ENCODE results near the gene HAUS8.
"Not testable (repeated sequence)": the region's sequence is repeated elsewhere in the genome, so short reads cannot be mapped to it uniquely, and the experiment has no call there.

Gene HAUS8

GRCh38 chr19:17026706-17027534, 48.3 kb downstream of the HAUS8 start, which contains the start of gene CPAMD8:
TSS of gene CPAMD8 (minus strand) at chr19:17026810. CDS start at chr19:17026642, 168 bp downstream.
- no peak for DNase-seq (ENCODE audit: extremely low read depth, low read depth)
- TF ChIP-seq CTCF (IDR thresholded peaks at IDR 0.05; ENCODE audit: low read depth, low read length, missing control alignments) = no peak
- no peak within 1 kb of the TSS for H3K4me3 ChIP-seq (replicated peaks; ENCODE audit: low read depth, low read length)

DNA sequence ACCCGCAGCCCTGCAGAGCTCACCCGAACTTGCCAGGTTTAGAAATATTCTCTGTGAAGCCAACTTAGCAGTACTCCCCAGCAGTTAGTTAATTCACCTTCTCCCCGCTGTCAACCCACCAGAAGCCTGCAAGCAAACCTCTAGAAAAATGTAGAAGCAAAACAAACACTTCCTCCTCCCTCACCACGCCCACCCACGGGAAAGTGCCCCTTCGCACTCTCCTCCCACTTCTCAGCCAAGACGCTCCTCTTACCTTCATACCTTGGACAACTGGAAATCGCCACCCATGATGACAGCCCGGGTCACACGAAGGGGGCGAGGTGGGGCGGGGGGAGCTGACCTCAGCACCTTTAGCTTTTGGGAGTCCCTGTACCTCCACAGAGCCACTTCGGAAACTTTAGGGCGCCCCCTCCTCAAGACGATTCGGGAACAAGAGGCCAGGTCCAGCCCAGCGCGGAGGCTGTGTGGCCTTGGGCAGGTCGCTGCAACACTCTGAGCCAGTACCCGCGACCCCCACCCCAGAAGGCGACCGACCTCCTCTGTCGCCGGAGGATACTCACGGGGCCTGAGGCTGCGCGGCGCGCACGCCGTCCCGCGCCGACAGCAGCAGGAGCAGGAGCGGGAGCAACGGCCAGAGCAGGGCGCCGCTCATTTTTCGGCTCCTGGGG, 49.1 kb downstream of the HAUS8 start:
- no peak overlapping the region for H3K4me3 ChIP-seq (replicated peaks; ENCODE audit: low read depth, low read length)
- TF ChIP-seq CTCF (IDR thresholded peaks at IDR 0.05; ENCODE audit: low read depth, low read length, missing control alignments) = no peak
- DNase-seq (ENCODE audit: extremely low read depth, low read depth) = no peak

DNA sequence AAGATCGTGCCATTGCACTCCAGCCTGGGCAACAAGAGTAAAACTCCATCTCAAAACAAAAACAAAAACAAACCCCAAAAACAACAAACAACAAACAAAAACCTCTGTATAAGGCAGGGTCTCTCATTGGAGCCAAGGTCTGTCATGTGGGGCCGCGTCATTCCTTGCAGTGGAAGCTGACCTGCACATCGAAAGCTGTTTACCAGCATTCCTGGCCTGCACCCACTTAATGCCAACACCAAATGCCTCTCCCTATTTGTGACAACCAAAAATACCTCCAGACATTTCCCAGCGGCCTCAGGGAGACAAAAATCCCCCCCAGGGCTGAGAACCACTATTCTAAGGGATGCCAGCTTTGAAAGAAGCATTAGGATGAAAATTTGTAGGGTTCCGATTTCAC, 49.9 kb downstream of the HAUS8 start:
- no peak for TF ChIP-seq CTCF (IDR thresholded peaks at IDR 0.05; ENCODE audit: low read depth, low read length, missing control alignments)
- DNase-seq (ENCODE audit: extremely low read depth, low read depth) = no peak
- H3K4me3 ChIP-seq (replicated peaks; ENCODE audit: low read depth, low read length) = no peak overlapping the region

DNA sequence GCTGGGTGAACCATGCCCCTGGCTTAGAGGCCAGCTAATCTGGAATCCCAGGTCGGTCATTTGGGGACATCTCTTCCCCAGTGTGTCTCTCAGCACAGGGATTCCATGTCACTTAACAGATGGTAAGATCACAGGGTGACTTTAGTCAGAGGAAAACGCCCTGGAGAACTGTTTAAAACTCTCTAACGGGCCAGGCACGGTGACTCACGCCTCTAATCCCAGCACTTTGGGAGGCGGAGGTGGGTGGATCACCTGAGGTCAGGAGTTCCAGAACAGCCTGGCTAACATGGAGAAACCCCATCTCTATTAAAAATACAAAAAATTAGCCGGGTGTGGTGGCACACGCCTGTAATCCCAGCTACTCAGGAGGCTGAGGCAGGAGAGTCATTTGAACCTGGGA, 50.3 kb downstream of the HAUS8 start:
- H3K4me3 ChIP-seq (replicated peaks; ENCODE audit: low read depth, low read length); DNase-seq (ENCODE audit: extremely low read depth, low read depth): not testable (repeated sequence)

GRCh38 chr19:17023805-17024204, 51.4 kb downstream of the HAUS8 start:
- no peak overlapping the region for H3K4me3 ChIP-seq (replicated peaks; ENCODE audit: low read depth, low read length)

DNA sequence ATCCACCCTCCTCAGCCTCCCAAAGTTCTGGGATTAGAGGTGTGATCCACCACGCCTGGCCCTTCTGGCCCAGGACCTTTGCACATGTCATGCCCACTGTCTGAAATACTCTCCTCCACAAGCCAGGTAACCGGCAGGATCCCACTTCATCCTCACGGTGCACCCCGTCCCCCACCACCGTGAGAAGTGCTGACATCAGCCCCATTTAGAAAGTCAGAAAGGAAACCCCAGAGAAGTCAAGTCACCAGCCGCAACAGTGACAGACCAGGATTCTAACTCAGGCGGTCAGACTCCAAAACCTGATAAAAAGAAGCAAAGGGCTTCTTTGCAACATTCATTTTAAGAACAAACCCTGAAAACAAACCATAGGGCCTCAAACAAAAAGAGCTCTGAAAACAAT, 52.5 kb downstream of the HAUS8 start:
- no peak for DNase-seq (ENCODE audit: extremely low read depth, low read depth)
- TF ChIP-seq CTCF (IDR thresholded peaks at IDR 0.05; ENCODE audit: low read depth, low read length, missing control alignments) = no peak
- H3K4me3 ChIP-seq (replicated peaks; ENCODE audit: low read depth, low read length) = no peak overlapping the region

More at GRCh38 chr19:17023805-17024204, 51.4 kb downstream of the HAUS8 start:
- no peak for DNase-seq (ENCODE audit: extremely low read depth, low read depth)
- TF ChIP-seq CTCF (IDR thresholded peaks at IDR 0.05; ENCODE audit: low read depth, low read length, missing control alignments) = no peak

DNA sequence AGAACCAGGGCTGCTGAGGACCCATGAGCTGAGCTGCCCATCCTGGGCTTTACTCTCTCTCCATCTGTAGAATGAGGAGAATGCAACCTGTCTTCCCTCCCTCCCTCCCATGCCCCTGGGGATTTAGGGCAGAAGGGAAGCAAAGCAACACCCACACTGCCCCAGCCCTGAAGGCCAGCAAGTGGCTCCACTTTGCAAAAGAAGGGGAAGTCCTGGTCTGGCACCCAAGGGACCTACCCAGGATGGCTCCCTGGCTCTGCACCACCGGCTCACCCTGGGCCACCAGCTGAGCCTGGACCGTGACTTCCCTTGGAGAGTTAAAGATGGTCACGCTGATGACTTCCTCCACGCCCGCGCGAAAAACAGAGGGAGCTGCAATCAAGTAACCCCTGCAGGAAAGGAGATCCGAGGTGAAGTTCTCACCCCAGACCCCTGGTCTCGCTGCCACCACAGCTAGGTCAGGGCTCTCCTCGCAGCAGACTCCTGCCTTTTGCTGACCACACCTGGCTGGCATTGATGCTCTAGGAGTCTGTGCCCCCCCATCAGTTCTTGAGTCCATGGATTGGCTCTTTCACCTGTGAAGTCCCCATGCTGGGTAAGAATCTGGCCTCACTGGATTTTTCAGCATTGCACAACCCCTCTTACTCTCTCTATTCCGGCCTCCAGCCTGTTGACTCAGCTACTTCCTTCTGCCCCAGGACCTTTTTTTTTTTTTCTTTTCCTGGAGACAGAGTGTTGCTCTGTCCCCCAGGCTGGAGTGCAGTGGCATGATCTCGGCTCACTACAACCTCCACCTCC, 53.3 kb downstream of the HAUS8 start:
- no peak for DNase-seq (ENCODE audit: extremely low read depth, low read depth)
- H3K4me3 ChIP-seq (replicated peaks; ENCODE audit: low read depth, low read length) = no peak overlapping the region
- no peak for TF ChIP-seq CTCF (IDR thresholded peaks at IDR 0.05; ENCODE audit: low read depth, low read length, missing control alignments)
